Mesenchymal stem cell (in vitro differentiated cells and primary cell): ENCODE data around the gene EFHC1.

Experiments used
- DNase-seq: peaks from one replicate; pipeline ENCODE4 v3.0.0-alpha.2; 2013
- H2AFZ ChIP-seq: one replicate; pipeline ENCODE4 v1.6.1; 2013; ENCODE audit warnings: low read depth, mild to moderate bottlenecking, control low read depth, inconsistent platforms, low read length, moderate library complexity
- H2AK5ac ChIP-seq: 2 replicates; pipeline ENCODE4 v1.6.1; 2013; ENCODE audit warnings: low read length, moderate library complexity, mild to moderate bottlenecking, inconsistent platforms; ENCODE audit not compliant: severe bottlenecking
- H2BK120ac ChIP-seq: one replicate; pipeline ENCODE4 v1.6.1; 2013; ENCODE audit warnings: low read depth, mild to moderate bottlenecking, inconsistent platforms, low read length, moderate library complexity
- H2BK12ac ChIP-seq, 2 experiments: one replicate each; pipeline ENCODE4 v1.6.1; 2013; ENCODE audit warnings: inconsistent platforms in 2 of 2, low read length in 2 of 2, mild to moderate bottlenecking in 2 of 2, moderate library complexity in 2 of 2, control low read depth in 1 of 2
- H2BK15ac ChIP-seq: one replicate; pipeline ENCODE4 v1.6.1; 2013; ENCODE audit warnings: mild to moderate bottlenecking, low read depth, inconsistent platforms; ENCODE audit not compliant: poor library complexity, severe bottlenecking
- H2BK5ac ChIP-seq: 2 replicates; pipeline ENCODE4 v1.6.1; 2013; ENCODE audit warnings: low read depth, mild to moderate bottlenecking, low read length, control low read depth, inconsistent platforms; ENCODE audit not compliant: poor library complexity, severe bottlenecking
- H3K14ac ChIP-seq, 2 experiments: one replicate each; pipeline ENCODE4 v1.6.1; 2013; ENCODE audit warnings: inconsistent platforms in 2 of 2, low read length in 2 of 2, control low read depth in 1 of 2, mild to moderate bottlenecking in 1 of 2, moderate library complexity in 1 of 2
- H3K18ac ChIP-seq, 2 experiments: one replicate each; pipeline ENCODE4 v1.6.1; 2013; ENCODE audit warnings: inconsistent platforms in 2 of 2, low read length in 2 of 2, control low read depth in 1 of 2, low read depth in 1 of 2, mild to moderate bottlenecking in 1 of 2
- H3K23ac ChIP-seq, 2 experiments: one replicate each; pipeline ENCODE4 v1.6.1; 2013; ENCODE audit warnings: inconsistent platforms in 2 of 2, low read length in 2 of 2, mild to moderate bottlenecking in 2 of 2, moderate library complexity in 2 of 2, control low read depth in 1 of 2
- H3K27ac ChIP-seq: 2 replicates; pipeline ENCODE4 v1.5.1; 2013; ENCODE audit warnings: mild to moderate bottlenecking, moderate library complexity, low read length, control low read depth, inconsistent platforms; ENCODE audit not compliant: poor library complexity, severe bottlenecking
- H3K27me3 ChIP-seq, 2 experiments: 2 replicates each; pipeline versions ENCODE4 v1.6.1 to v1.7.0; 2013; ENCODE audit warnings: low read length in 2 of 2, mild to moderate bottlenecking in 2 of 2, moderate library complexity in 2 of 2, control low read depth in 1 of 2, inconsistent platforms in 1 of 2; ENCODE audit not compliant: control insufficient read depth in 1 of 2, insufficient read depth in 1 of 2
- H3K36me3 ChIP-seq, 2 experiments: 2 replicates each; pipeline versions ENCODE4 v1.6.1 to v1.7.0; 2013; ENCODE audit warnings: low read length in 2 of 2, control low read depth in 1 of 2, inconsistent platforms in 1 of 2, low read depth in 1 of 2, mild to moderate bottlenecking in 1 of 2; ENCODE audit not compliant: insufficient read depth in 2 of 2, control insufficient read depth in 1 of 2
- H3K4ac ChIP-seq, 2 experiments: one replicate each; pipeline ENCODE4 v1.6.1; 2013; ENCODE audit warnings: inconsistent platforms in 2 of 2, low read length in 2 of 2, mild to moderate bottlenecking in 2 of 2, moderate library complexity in 2 of 2, control low read depth in 1 of 2, low read depth in 1 of 2
- H3K4me1 ChIP-seq: 2 replicates; pipeline ENCODE4 v1.6.1; 2013; ENCODE audit warnings: low read depth, low read length, control low read depth; ENCODE audit not compliant: control insufficient read depth, insufficient read depth
- H3K4me2 ChIP-seq: 2 replicates; pipeline ENCODE4 v1.6.1; 2013; ENCODE audit warnings: low read length, mild to moderate bottlenecking, inconsistent platforms; ENCODE audit not compliant: poor library complexity, severe bottlenecking
- H3K4me3 ChIP-seq, 2 experiments: 2 replicates each; pipeline versions ENCODE4 v1.5.1 to v1.7.0; 2013; ENCODE audit warnings: low read length in 2 of 2, mild to moderate bottlenecking in 2 of 2, control low read depth in 1 of 2, low read depth in 1 of 2; ENCODE audit not compliant: insufficient read depth in 1 of 2
- H3K79me1 ChIP-seq: replicated peaks from 2 replicates; pipeline ENCODE4 v1.6.1; 2013; ENCODE audit warnings: mild to moderate bottlenecking, control low read depth, low read length, inconsistent platforms; ENCODE audit not compliant: poor library complexity, severe bottlenecking
- H3K9ac ChIP-seq: 2 replicates; pipeline ENCODE4 v1.7.0; 2013; ENCODE audit warnings: mild to moderate bottlenecking, low read length, moderate library complexity
- H3K9me3 ChIP-seq: 2 replicates; pipeline ENCODE4 v1.7.0; 2013; ENCODE audit warnings: mild to moderate bottlenecking, low read length; ENCODE audit not compliant: control insufficient read depth
- H4K8ac ChIP-seq: one replicate; pipeline ENCODE4 v1.6.1; 2013; ENCODE audit warnings: inconsistent platforms, mild to moderate bottlenecking, low read length, moderate library complexity
- H4K91ac ChIP-seq: one replicate; pipeline ENCODE4 v1.6.1; 2013; ENCODE audit warnings: mild to moderate bottlenecking, low read length, inconsistent platforms
- WGBS: methylation state at CpG from one replicate; pipeline ENCODE4 v1.1.7; 2013; ENCODE audit warnings: mixed read lengths; 5-methylcytosine and 5-hydroxymethylcytosine counted together

EFHC1 gene

GRCh38 chr6:52392944-52393343 lies 27.2 kb upstream of the EFHC1 start:
- 33% methylated on average over 1 of the region's 1 CpG for WGBS
- Histone ChIP-seq H3K4me3 (no peak overlapping the region), H3K27me3 (no peaks in the 10 kb centered on the region), H3K18ac (no peak overlapping the region), H2AFZ (no peak overlapping the region), H2BK120ac (no peak overlapping the region), H3K79me1 (peaks cover 10% of the 10 kb centered on the region), H4K8ac (no peak overlapping the region), H3K36me3 (no peaks in the 10 kb centered on the region), H3K9ac (no peak overlapping the region), H3K4me1 (peaks cover 2% of the 10 kb centered on the region), H3K9me3 (no peaks in the 10 kb centered on the region), H2AK5ac (no peak overlapping the region), H3K4ac (no peak overlapping the region), H2BK12ac (no peak overlapping the region), H2BK5ac (no peak overlapping the region), H3K23ac (no peak overlapping the region), H3K14ac (no peak overlapping the region), H2BK15ac (no peak overlapping the region), H3K4me2 (no peak overlapping the region), H4K91ac (no peak overlapping the region), H3K27ac (no peak overlapping the region)
- DNase-seq: peak; percentile 51

- Histone ChIP-seq H3K79me1 (peaks cover 11% of the 10 kb centered on the region), H2BK120ac (no peak overlapping the region), H3K4me2 (no peak overlapping the region), H3K9ac (no peak overlapping the region), H2BK12ac (no peak overlapping the region), H2AK5ac (no peak overlapping the region), H3K4me3 (no peak overlapping the region), H2BK15ac (no peak overlapping the region), H3K36me3 (no peaks in the 10 kb centered on the region), H3K4me1 (peaks cover 2% of the 10 kb centered on the region), H2BK5ac (no peak overlapping the region), H3K23ac (peak overlapping the region in 1 of 2 experiments; percentile 32), H2AFZ (no peak overlapping the region), H3K27ac (no peak overlapping the region), H4K8ac (no peak overlapping the region), H3K18ac (no peak overlapping the region), H3K9me3 (no peaks in the 10 kb centered on the region), H3K14ac (no peak overlapping the region), H3K27me3 (no peaks in the 10 kb centered on the region), H4K91ac (no peak overlapping the region), H3K4ac (no peak overlapping the region)
- no peak for DNase-seq
- 100% methylated on average over 1 of the region's 1 CpG for WGBS
These were observed 26.4 kb upstream of the EFHC1 start for GRCh38 chr6:52393780-52394179.

GRCh38 chr6:52394251-52394666 lies 25.9 kb upstream of the EFHC1 start:
- 100% methylated on average over 1 of the region's 4 CpGs for WGBS

GRCh38 chr6:52395969-52396368 lies 24.2 kb upstream of the EFHC1 start:
- no peak for DNase-seq
- Histone ChIP-seq H3K9ac (no peak overlapping the region), H2AFZ (no peak overlapping the region), H3K4me2 (no peak overlapping the region), H4K8ac (no peak overlapping the region), H3K14ac (no peak overlapping the region), H3K9me3 (no peaks in the 10 kb centered on the region), H2BK120ac (no peak overlapping the region), H2BK12ac (no peak overlapping the region), H3K18ac (no peak overlapping the region), H3K79me1 (peaks cover 12% of the 10 kb centered on the region), H4K91ac (no peak overlapping the region), H3K27ac (no peak overlapping the region), H3K4me3 (no peak overlapping the region), H3K36me3 (no peaks in the 10 kb centered on the region), H3K27me3 (no peaks in the 10 kb centered on the region), H2BK15ac (no peak overlapping the region), H3K4ac (no peak overlapping the region), H2AK5ac (no peak overlapping the region), H2BK5ac (no peak overlapping the region), H3K4me1 (no peaks in the 10 kb centered on the region), H3K23ac (no peak overlapping the region)
- 80% methylated on average over 2 of the region's 2 CpGs for WGBS

More at GRCh38 chr6:52394251-52394666, 25.9 kb upstream of the EFHC1 start:
- Histone ChIP-seq H3K4ac (no peak overlapping the region), H3K4me3 (no peak overlapping the region), H3K27ac (no peak overlapping the region), H2BK5ac (no peak overlapping the region), H4K91ac (no peak overlapping the region), H2BK120ac (no peak overlapping the region), H3K36me3 (no peaks in the 10 kb centered on the region), H3K79me1 (peaks cover 12% of the 10 kb centered on the region), H3K4me2 (no peak overlapping the region), H2AFZ (no peak overlapping the region), H2BK12ac (no peak overlapping the region), H3K23ac (no peak overlapping the region), H3K18ac (peak overlapping the region in 1 of 2 experiments; percentile 18), H3K27me3 (no peaks in the 10 kb centered on the region), H4K8ac (no peak overlapping the region), H3K4me1 (peaks cover 2% of the 10 kb centered on the region), H2AK5ac (no peak overlapping the region), H2BK15ac (no peak overlapping the region), H3K9ac (no peak overlapping the region), H3K9me3 (no peaks in the 10 kb centered on the region), H3K14ac (peak overlapping the region in 1 of 2 experiments; percentile 11)
- no peak for DNase-seq
